GM19467 (cell line): ENCODE data around the gene MTERF2.

Experiments
- ATAC-seq: cut with Tn5 transposase; IDR thresholded peaks from one replicate; pipeline ENCODE4 v1.9.1; 2021; ENCODE audit warnings: mild to moderate bottlenecking, moderate library complexity; ENCODE audit not compliant: unreplicated experiment

Gene MTERF2

GRCh38 chr12:106994579-106995220 is 7.8 kb upstream of the MTERF2 start:
- ATAC-seq: no peak

DNA sequence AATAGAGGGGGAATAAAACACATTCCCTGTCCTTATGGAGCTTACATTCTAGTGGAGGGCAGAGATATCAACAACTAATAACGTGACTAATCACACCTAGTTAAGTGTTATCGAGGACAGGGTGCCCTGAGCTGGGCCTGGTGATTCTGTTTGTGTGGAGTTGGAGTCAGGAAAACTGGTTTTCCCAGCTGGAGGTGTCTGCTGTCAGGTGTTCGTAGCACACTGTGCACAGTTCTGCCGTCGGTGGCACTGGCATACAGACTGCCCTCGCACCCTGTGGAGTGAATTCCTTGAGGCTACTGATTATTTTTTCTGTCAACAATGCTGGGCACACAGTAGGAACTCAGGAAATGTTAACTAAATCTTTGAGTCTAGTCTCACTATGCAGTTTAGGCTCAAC is 900 bp upstream of the MTERF2 start:
- no peak for ATAC-seq

GRCh38 chr12:106986135-106986534 is 811 bp downstream of the MTERF2 start:
- ATAC-seq: no peak

DNA sequence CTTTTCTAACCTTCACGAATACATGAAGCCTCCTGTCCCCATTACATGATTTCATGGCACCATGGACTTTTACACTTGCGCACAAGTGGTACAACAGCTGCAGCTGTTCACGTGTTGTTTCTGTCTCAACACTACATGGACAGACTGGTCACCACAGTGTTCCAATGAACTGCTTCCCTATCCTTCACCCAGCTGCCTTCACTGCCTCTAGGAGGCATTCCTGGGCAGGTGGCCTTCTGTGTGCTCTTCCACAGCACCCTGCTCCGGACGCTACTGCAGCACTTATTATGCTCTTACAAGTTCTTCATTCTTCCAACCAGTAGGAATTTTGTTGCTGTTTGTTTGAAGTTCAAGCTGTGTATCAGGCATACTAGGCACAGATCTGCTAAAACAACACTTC is 1.5 kb downstream of the MTERF2 start:
- ATAC-seq: no peak

DNA sequence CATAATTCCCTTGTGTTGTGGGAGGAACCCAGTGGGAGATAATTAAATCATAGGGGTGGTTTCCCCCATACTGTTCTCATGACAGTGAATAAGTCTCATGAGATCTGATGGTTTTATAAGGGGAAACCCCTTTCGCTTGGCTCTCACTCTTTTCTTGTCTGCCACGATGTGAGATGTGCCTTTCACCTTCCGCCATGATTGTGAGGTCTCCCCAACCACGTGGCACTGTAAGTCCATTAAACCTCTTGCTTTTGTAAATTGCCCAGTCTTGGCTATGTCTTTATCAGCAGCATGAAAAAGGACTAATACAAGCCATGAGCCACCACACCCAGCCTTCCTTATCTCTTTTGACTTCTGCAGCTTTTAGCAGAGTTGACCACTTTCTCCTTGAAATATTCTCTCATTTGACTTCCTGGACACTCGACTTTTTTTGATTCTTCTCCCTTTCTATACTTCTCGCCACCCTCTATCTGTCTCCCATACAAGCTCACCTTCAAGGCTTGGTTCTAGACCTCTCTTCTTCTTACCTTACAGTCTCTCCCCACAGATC is 2.3 kb downstream of the MTERF2 start:
- ATAC-seq: no peak

DNA sequence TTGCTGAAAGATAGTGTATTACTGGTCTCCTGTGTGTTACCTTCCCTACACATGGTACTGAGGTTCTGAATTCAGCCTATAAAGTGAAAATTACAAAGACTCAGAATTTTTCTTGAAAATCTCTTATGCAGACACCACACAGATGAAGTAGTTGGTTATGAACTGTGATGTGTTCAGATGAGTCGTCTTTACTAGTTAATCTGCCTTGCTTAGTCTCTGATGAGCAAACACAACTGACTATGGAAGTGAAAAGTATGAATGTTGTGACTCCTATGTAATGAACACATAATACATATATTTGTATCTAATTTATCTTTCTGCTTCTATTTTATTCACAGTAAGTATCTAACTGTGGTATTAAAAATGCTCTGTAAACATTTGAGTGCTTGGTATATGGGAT is 4.7 kb downstream of the MTERF2 start:
- no peak for ATAC-seq

DNA sequence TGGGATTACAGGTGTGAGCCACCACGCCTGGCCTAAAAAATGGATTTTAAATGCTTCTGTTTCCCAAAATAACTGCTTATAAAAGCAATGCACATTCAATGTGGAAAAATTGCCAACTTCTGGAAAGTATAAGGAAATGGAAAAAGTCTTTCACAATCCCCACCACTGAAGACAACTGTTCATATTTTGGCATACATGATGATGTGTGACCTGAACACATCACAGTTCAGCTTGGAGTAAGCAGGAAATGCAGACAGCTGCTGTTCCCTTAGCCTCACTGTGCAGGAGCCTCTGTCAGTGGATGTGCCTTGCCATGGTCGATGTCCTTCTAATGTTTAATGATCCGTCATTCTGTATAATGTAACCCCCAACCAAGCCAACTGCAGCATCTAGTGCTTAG is 5.2 kb downstream of the MTERF2 start:
- no peak for ATAC-seq

- ATAC-seq: no peak
Measured at GRCh38 chr12:106980944-106981343, 6.0 kb downstream of the MTERF2 start.

DNA sequence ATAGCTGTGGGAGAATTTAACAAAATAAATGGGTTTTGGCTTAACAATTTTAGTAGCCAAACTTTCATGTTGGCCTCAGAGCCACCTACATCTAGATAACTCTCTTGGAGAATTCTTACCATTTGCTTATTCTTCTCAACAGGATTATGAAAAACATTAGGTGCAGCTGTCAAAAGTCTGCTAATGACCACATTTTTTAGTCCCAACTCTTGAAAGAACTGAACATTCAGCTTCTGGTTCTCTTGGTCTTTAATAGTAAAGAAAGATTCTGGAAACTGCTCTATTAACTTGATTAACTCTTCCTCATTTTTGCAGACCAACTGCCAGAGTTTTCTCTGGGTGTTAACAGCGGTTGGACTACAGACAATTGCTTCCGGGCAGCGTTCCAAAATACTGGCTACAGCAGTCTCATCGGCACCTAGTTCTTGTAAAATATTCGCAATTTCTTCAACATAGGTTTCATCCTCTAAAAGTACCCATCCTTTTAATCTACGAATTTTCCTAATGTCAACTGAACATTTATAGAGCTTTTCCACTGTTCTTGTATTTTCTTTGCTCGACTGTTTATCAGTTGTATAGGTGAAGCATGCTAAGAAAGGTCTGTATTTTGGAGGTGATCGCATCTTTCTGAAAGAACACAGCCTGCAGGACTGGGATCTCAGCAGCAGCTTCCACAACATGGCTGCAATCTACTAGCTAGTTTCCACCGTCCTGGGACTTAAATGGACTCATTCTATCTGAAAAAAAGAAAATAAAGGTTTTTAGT is 8.7 kb downstream of the MTERF2 start:
- ATAC-seq: no peak

DNA sequence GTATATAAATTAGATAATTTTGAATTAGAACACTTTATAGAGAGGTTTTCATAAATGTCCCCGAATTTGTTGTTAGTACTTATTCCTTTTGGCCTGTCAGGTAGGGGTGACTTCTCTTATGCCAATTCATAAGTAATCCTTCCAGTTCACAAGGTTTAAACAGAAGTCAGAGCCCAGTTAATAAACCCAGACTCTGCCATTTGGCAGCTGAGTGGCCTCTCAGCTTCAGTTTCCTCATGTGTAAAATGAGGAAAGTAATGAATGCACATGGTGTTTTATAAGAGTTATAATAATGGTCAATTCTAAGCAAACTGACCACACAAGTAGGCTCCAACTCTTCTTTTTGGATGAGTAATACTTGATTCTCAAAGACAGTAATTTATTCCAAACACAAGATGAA is 10.3 kb downstream of the MTERF2 start:
- ATAC-seq: no peak

- ATAC-seq: no peak
Measured at GRCh38 chr12:106975993-106976658, 10.8 kb downstream of the MTERF2 start.

DNA sequence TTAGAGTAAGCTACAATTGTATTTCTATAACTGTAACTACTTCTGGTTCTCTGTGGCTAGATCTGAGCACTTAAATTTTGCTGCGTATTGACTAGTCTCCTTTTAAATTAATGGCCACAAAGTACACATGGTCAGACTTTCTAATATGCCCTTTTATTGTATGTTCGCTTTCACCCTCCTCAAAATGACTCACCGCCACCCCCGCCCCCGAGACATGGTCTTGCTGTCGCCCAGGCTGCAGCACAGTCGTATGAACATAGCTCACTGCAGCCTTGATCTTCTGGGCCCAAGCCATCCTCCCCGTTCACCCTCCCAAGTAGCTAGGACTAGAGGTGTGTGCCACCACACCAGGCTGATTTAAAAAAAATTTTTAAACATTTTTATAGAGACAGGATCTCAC is 11.8 kb downstream of the MTERF2 start:
- ATAC-seq: no peak

GRCh38 chr12:106974511-106974910 is 12.4 kb downstream of the MTERF2 start:
- ATAC-seq: peak; percentile 81

- no peak for ATAC-seq
Measured at GRCh38 chr12:106973545-106973944, 13.4 kb downstream of the MTERF2 start.

- no peak for ATAC-seq
Measured at GRCh38 chr12:106971065-106971464, 15.9 kb downstream of the MTERF2 start.

DNA sequence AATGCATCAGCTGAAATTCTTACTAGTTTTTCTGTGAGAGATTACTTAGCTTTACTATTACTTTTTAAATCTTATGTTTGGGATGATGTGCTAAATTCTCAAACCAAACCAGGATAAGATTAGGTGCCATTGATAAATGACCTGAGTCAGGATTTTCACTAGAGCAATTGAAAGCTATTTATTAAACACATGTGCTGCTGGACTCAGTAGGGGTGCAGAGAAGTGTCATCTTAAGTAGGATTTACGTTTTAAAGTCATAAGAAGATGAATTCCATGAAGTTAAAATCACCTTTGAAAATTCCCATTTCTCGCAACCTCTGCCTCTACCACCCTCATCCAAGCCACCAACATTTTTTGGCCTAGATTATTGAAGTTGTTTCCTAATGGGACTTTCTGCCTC is 22.4 kb downstream of the MTERF2 start:
- ATAC-seq: no peak

DNA sequence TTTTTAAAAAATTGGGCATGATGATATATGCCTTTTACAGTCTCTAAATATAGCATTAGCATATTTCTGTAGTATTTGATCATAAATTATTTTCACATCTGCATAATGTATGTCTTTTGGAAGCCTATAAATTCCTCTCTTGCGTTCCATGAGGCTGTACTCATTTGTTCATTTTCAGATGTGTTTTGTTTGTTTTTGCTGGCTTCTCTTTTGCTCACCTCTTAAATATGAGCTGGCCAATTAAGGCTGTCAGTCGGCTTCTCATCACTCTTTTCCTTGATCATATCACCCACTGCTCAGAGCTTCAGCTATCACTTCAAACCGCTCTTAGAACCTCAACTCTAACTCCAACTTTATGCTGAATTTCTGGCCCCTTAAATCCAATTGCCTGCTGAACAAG is 24.7 kb downstream of the MTERF2 start:
- ATAC-seq: no peak

GRCh38 chr12:106960443-106960842 is 26.5 kb downstream of the MTERF2 start:
- ATAC-seq: no peak

DNA sequence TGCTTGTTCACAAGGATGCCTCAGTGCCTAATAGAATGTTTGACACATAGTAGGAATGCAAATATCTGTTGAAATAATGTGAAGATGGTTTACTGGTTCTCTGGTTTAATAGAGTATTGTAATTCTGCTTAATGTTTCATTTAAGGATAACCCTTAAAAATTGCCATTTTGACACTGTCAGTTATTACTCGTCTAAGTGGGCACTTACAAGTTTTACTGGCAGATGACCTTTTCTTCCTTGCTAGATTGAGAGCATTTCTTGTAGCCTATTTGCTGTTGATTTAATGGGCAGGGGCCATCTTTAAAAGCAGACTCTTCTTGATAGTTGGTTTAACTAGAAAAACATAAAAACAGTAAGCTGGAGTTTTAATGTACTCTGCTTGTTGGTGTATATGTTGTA is 29.4 kb downstream of the MTERF2 start:
- no peak for ATAC-seq

DNA sequence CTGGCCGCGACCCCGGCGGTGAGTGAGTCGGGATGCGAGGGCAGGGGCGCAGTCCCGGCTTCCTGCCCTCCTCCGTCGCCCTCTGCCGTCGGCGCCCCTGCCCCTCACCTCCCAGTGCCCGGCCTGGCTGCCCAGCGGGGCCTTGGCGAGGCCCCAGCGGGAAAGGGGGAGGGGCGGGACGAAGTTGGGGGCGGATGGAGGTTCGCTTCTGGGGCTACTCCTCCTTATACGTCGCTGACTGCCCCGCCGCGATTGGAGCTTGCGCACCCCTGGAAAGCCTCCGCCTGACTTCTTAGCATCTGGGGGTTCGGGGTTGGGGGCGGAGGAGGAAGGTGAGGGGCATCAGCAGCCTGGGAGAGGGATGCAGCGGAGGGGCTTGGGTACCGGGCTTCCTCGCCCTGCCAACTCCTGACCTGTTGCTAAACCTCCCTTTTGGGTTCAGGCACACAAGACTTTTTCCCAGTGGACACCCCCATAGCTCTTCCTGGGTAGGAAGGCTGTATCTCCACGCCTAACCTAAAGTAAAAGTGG is 30.8 kb downstream of the MTERF2 start:
- ATAC-seq: peak; percentile 33

DNA sequence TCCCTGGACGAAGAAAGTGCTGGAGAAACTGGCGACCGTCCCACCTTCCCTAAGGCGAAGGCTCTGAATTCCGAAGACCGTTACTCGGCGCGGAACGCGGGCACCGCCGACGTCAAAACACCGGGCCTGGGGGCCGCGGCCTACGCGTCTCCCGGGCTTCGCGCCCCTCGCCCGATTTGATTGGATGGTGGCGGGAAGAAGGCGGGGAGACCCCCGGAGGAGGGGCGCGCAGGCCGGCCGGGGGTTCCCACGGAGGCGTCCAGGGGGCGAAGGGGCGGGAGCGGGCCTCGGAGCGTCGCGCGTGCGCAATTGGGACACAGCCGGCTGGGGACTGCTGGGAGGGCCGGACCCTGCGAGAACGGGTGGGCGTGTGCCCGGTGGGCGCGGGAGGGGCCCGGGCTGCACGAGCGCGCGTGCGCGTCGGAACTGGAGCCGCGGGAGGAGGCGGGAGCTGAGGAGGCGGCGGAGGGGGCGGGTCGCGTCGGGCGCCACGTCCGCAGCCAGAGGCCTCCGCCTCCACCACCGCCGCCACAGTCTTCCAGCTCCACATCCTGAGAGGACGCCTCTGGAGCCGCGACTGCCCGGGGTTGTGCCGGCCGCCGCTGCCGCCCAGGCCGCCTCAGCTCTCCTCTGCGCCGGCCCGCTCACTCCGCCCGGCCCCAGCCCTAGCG is 31.4 kb downstream of the MTERF2 start, which contains the start of gene TMEM263:
Gene TMEM263 (plus strand): TSS at position 531 of the 671 bp plus-strand sequence. CDS start 11,210 bp downstream, outside the sequence.
- ATAC-seq: peak; percentile 81
